ENCODE results near the gene LEF1.

DNA sequence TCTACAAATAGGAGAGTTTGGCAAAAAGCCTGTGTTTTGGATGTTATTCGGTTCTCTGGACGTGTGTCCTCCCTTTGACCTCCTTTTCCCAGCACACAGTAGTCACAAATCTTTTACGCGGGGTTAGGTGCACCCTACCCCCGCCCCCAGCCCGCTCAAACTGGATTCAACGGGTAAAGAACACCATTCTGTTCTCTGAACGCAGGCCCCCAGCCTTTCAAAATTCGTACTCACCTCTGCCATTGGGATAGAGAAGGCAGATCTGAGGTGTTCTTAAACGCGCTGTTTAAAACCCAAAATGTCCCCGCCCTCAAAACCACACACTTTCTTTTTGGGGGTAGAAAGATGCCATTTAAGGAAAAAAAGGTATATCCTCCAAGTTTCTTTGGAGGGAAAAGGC lies 2.7 kb downstream of the LEF1 start:
- TF ChIP-seq, protein P1, sequence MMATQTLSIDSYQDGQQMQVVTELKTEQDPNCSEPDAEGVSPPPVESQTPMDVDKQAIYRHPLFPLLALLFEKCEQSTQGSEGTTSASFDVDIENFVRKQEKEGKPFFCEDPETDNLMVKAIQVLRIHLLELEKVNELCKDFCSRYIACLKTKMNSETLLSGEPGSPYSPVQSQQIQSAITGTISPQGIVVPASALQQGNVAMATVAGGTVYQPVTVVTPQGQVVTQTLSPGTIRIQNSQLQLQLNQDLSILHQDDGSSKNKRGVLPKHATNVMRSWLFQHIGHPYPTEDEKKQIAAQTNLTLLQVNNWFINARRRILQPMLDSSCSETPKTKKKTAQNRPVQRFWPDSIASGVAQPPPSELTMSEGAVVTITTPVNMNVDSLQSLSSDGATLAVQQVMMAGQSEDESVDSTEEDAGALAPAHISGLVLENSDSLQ (IDR thresholded peaks at IDR 0.05): no peak
- no peak for TF ChIP-seq HDGF (IDR thresholded peaks at IDR 0.05; ENCODE audit: borderline replicate concordance)

Measured in HEK293T (cell line).